ENCODE data around the gene PARD6G. TPM values are rescaled to one million over a fixed set of nuclear protein-coding genes. Genes with fewer than 3 reads are reported as not detected.

The PARD6G gene
- total and polyA plus RNA-seq, 9 of the 15 experiments (the other 6 are each of a cell fraction or from before 2014, with no cell fraction given) = 0.03 to 1.2 (median 0.26) TPM

DNA sequence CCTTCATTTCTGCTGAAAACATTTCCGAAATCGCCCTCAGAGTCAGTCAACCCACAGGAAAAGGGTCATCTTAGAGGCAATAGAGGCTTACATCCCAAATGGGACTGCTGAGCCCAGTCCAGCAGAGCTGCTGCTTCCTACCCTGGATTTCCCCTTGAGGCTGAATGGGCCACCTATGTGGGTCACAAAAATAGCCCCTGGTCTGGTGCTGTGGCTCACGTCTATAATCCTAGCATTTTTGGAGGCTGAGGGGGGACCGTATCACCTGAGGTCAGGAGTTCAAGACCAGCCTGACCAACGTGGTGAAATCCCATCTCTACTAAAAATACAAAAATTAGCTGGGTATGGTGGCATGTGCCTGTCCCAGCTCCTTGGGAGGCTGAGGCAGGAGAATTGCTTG, 88.9 kb downstream of the PARD6G start (continued):
- TF ChIP-seq TRIM24 (IDR thresholded peaks at IDR 0.05) = no peak
- TF ChIP-seq ZFX (CRISPR knock-in tag; IDR thresholded peaks at IDR 0.05) = no peak
- no peak for TF ChIP-seq ZFP1 (CRISPR knock-in tag; IDR thresholded peaks at IDR 0.05)
- TF ChIP-seq, protein P1, sequence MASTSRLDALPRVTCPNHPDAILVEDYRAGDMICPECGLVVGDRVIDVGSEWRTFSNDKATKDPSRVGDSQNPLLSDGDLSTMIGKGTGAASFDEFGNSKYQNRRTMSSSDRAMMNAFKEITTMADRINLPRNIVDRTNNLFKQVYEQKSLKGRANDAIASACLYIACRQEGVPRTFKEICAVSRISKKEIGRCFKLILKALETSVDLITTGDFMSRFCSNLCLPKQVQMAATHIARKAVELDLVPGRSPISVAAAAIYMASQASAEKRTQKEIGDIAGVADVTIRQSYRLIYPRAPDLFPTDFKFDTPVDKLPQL (IDR thresholded peaks at IDR 0.05; ENCODE audit: extremely low read depth, insufficient read length) = no peak

DNA sequence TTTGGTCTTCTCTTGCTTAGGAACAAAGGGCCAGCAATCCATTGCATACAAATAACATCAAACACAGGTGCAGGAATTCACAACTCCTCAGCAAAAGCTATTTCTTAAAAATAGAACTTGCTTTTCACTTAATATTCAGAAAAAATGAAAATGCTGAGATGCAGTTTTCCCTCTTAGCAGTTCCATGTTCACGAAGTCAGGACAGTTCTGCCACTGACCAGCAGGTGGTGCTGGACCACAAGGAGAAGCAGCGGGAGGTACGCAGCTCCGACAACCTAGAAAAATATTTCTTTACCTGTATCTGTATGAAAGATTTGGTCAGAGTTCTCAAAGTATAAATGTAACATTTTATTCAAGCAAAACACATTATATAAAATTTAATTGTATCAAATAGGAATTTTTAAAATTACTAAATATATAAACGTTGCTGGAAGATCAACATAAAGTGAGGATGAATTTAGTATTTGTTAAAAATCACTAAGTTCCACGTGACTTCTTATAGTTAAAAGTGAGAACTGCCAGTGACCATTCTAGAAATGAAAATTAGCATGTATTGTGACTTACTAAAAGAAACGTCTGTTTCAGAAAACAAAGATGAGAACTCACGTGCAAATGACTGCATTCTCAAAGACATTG, 89.5 kb downstream of the PARD6G start:
- no peaks in the 10 kb centered on the region for H3K9me3 ChIP-seq (replicated peaks; ENCODE audit: control insufficient read depth, insufficient read depth, low read depth, low read length)
- ChIA-PET CTCF (ENCODE audit: low intra/inter-chr PET ratio) (interaction anchor here (1.9 kb wide), 1 partner anchor 100 kb away, joined by 20 read pairs; no protein-coding TSS in a partner anchor), POLR2A (interaction anchor here (0.6 kb wide), 1 partner anchor 123 kb away, joined by 3 read pairs; no protein-coding TSS in a partner anchor)
- no peak overlapping the region for H3K27ac ChIP-seq (ENCODE audit: extremely low read depth, low read depth, low read length)
- intact Hi-C loops (cut with micrococcal nuclease) = loop anchor here (10.0 kb wide), 1 partner anchor 123 kb away; the partner anchor contains the start of gene RBFA
- no peak overlapping the region for H3K4me3 ChIP-seq
- no peaks in the 10 kb centered on the region for H4K20me1 ChIP-seq (replicated peaks; ENCODE audit: control insufficient read depth, insufficient read depth, low read length)
- no peaks in the 10 kb centered on the region for H3K27me3 ChIP-seq (ENCODE audit: control insufficient read depth in 2 of 2, insufficient read depth in 2 of 2, low read length in 2 of 2)
- peak; percentile 62 for FAIRE-seq
- BruUV-seq (replicated peaks) = no TSS peak
- in situ Hi-C loops (cut with MboI) = no loop called here
- H3K9ac ChIP-seq (ENCODE audit: insufficient read depth in 1 of 2, low read depth in 2 of 2, low read length in 2 of 2) = no peak overlapping the region
- H2AFZ ChIP-seq (ENCODE audit: low read depth, low read length) = no peak overlapping the region
- H3K9me1 ChIP-seq (ENCODE audit: control insufficient read depth, insufficient read depth, low read length) = no peaks in the 10 kb centered on the region
- H3K4me1 ChIP-seq (replicated peaks in 1 of 2; ENCODE audit: control insufficient read depth in 2 of 2, insufficient read depth in 2 of 2, low read length in 2 of 2) = no peaks in the 10 kb centered on the region
- DNase-seq (ENCODE audit: extremely low read depth in 1 of 4, low spot score in 3 of 4) = peak; percentile 50 to 74 (median 61)
- WGBS (ENCODE audit: insufficient coverage, low coverage, missing lambda C conversion rate) = 31% methylated on average over 8 of the region's 8 CpGs
- no peaks in the 10 kb centered on the region for H3K79me2 ChIP-seq (ENCODE audit: control insufficient read depth, insufficient read depth, low read length)
- ATAC-seq = peak; percentile 79
- H3K36me3 ChIP-seq (ENCODE audit: control insufficient read depth, insufficient read depth, low read length) = no peaks in the 10 kb centered on the region
- TF ChIP-seq MAFK (IDR thresholded peaks at IDR 0.05; ENCODE audit: low read length) = peak; percentile 11; the same call in 1 of the 2 replicates
- no peak for TF ChIP-seq CAMTA2 (CRISPR knock-in tag; conservative IDR thresholded peaks at IDR 0.05)
- peak; percentile 28; the same call in 1 of the 2 replicates for TF ChIP-seq MAFF (IDR thresholded peaks at IDR 0.05; ENCODE audit: low read length)
- TF ChIP-seq NR2F6 (CRISPR knock-in tag; IDR thresholded peaks at IDR 0.05) = no peak
- TF ChIP-seq MAFG (tag; conservative IDR thresholded peaks at IDR 0.05) = peak; percentile 49
- TF ChIP-seq TAF9B (IDR thresholded peaks at IDR 0.05; ENCODE audit: partially characterized antibody) = no peak
- TF ChIP-seq ZNF316 (IDR thresholded peaks at IDR 0.05) = peak; percentile 83
- TF ChIP-seq SMC3 (conservative IDR thresholded peaks at IDR 0.05; ENCODE audit: insufficient read depth, low read depth, low read length) = peak; percentile 56; the same call in 1 of the 2 replicates
- peak; percentile 43 to 54 for TF ChIP-seq RAD21 (CRISPR knock-in tag; conservative IDR thresholded peaks at IDR 0.05 in 1 of 2, IDR thresholded peaks at IDR 0.05 in 1 of 2)
- TF ChIP-seq, protein P2, sequence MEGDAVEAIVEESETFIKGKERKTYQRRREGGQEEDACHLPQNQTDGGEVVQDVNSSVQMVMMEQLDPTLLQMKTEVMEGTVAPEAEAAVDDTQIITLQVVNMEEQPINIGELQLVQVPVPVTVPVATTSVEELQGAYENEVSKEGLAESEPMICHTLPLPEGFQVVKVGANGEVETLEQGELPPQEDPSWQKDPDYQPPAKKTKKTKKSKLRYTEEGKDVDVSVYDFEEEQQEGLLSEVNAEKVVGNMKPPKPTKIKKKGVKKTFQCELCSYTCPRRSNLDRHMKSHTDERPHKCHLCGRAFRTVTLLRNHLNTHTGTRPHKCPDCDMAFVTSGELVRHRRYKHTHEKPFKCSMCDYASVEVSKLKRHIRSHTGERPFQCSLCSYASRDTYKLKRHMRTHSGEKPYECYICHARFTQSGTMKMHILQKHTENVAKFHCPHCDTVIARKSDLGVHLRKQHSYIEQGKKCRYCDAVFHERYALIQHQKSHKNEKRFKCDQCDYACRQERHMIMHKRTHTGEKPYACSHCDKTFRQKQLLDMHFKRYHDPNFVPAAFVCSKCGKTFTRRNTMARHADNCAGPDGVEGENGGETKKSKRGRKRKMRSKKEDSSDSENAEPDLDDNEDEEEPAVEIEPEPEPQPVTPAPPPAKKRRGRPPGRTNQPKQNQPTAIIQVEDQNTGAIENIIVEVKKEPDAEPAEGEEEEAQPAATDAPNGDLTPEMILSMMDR (IDR thresholded peaks at IDR 0.05 in 2 of 3, conservative IDR thresholded peaks at IDR 0.05 in 1 of 3; ENCODE audit: insufficient read depth in 2 of 3, low read depth in 1 of 3, low read length in 3 of 3) = peak; percentile 69 to 86 (median 81)
- peak; percentile 75 for TF ChIP-seq C11orf30 (IDR thresholded peaks at IDR 0.05; ENCODE audit: low read depth)
- H3K4me2 ChIP-seq (ENCODE audit: insufficient read depth, low read length) = no peak overlapping the region
